ENCODE data around the gene AVPR2. TPM values are rescaled to one million over a fixed set of nuclear protein-coding genes. Genes with fewer than 3 reads are reported as not detected.

Gene AVPR2
- total and polyA plus RNA-seq, 9 of the 15 experiments (the other 6 are each of a cell fraction or from before 2014, with no cell fraction given): not detected

DNA sequence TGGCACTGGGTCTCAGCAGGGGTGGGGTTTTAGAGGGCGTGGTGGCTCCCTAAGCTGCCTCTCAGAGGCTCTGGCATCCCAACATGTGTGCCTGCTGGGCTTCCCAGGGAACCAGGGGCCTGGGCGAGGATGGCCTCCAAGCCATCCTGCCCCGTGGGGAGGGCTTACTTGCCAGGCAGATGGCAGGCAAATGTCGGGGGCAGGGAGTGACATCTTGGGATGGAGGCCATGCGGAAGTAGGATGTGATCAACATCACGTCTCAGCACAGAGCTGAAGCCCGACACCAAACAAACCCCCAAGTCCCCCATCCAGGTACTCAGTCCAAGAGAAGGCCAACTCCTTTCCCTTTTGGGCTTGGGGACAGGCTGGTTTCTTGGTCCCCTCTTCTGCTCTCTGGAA, 23.2 kb upstream of the AVPR2 start:
- ChIA-PET POLR2A (interaction anchor here (0.7 kb wide), 1 partner anchor 70 kb away, joined by 3 read pairs; no protein-coding TSS in a partner anchor), CTCF (ENCODE audit: low intra/inter-chr PET ratio) (no interaction called here)
- Histone ChIP-seq H3K4me1 (replicated peaks in 1 of 2; ENCODE audit: control insufficient read depth in 2 of 2, insufficient read depth in 2 of 2, low read length in 2 of 2) (peaks cover 0 to 50% of the 10 kb centered on the region in 2 experiments; a peak in 3 of 5 replicates), H3K9me3 (replicated peaks; ENCODE audit: control insufficient read depth, insufficient read depth, low read depth, low read length) (no peaks in the 10 kb centered on the region), H3K4me3 (no peak overlapping the region), H3K27me3 (ENCODE audit: control insufficient read depth in 2 of 2, insufficient read depth in 2 of 2, low read length in 2 of 2) (peaks cover 0 to 38% of the 10 kb centered on the region in 2 experiments; a peak in 2 of 5 replicates), H3K9ac (ENCODE audit: insufficient read depth in 1 of 2, low read depth in 2 of 2, low read length in 2 of 2) (no peak overlapping the region), H3K9me1 (ENCODE audit: control insufficient read depth, insufficient read depth, low read length) (no peaks in the 10 kb centered on the region), H3K79me2 (ENCODE audit: control insufficient read depth, insufficient read depth, low read length) (no peaks in the 10 kb centered on the region), H3K36me3 (ENCODE audit: control insufficient read depth, insufficient read depth, low read length) (no peaks in the 10 kb centered on the region), H2AFZ (ENCODE audit: low read depth, low read length) (no peak overlapping the region), H4K20me1 (replicated peaks; ENCODE audit: control insufficient read depth, insufficient read depth, low read length) (no peaks in the 10 kb centered on the region; the same call in 1 of the 2 replicates), H3K27ac (ENCODE audit: extremely low read depth, low read depth, low read length) (no peak overlapping the region), H3K4me2 (ENCODE audit: insufficient read depth, low read length) (no peak overlapping the region)
- intact Hi-C loops (cut with micrococcal nuclease) (no loop called here), in situ Hi-C loops (cut with MboI) (no loop called here)
- FAIRE-seq (no peak), DNase-seq (ENCODE audit: extremely low read depth in 1 of 4, low spot score in 3 of 4) (no peak), ATAC-seq (no peak)
- BruUV-seq (replicated peaks): no TSS peak
- WGBS (ENCODE audit: insufficient coverage, low coverage, missing lambda C conversion rate): 9% methylated on average over 7 of the region's 7 CpGs
- TF ChIP-seq MAFK (IDR thresholded peaks at IDR 0.05; ENCODE audit: low read length) (no peak), GTF2A2 (tag; IDR thresholded peaks at IDR 0.05) (no peak), MECOM (CRISPR knock-in tag; IDR thresholded peaks at IDR 0.05) (no peak), JUND (IDR thresholded peaks at IDR 0.05; ENCODE audit: borderline replicate concordance, low read depth, low read length) (no peak), JUND (tag; IDR thresholded peaks at IDR 0.05; ENCODE audit: borderline replicate concordance, low read depth, low read length) (no peak), ZNF395 (CRISPR knock-in tag; IDR thresholded peaks at IDR 0.05) (no peak), MAZ (CRISPR knock-in tag; conservative IDR thresholded peaks at IDR 0.05 in 1 of 2, IDR thresholded peaks at IDR 0.05 in 1 of 2) (no peak), GABPB1 (CRISPR knock-in tag; IDR thresholded peaks at IDR 0.05) (no peak), STAT5A (IDR thresholded peaks at IDR 0.05; ENCODE audit: borderline replicate concordance, low read length) (no peak), ZKSCAN3 (CRISPR knock-in tag; IDR thresholded peaks at IDR 0.05) (no peak), NFYB (IDR thresholded peaks at IDR 0.05; ENCODE audit: extremely low read depth, insufficient read length) (no peak), STAT5B (CRISPR knock-in tag; IDR thresholded peaks at IDR 0.05) (no peak), XRCC4 (IDR thresholded peaks at IDR 0.05; ENCODE audit: extremely low read depth, insufficient read depth, insufficient read length) (no peak), ZNF586 (CRISPR knock-in tag; conservative IDR thresholded peaks at IDR 0.05) (no peak), SRSF7 (optimal IDR thresholded peaks at IDR 0.05; ENCODE audit: low read depth, low read length) (no peak), MIER1 (IDR thresholded peaks at IDR 0.05; ENCODE audit: low read depth) (no peak), SIRT6 (IDR thresholded peaks at IDR 0.05; ENCODE audit: low read depth, low read length) (no peak), ZC3H8 (IDR thresholded peaks at IDR 0.05) (no peak)

Data from K562 (cell line).